Measurements from ENCODE around the gene TBC1D24.

TBC1D24 gene

GRCh38 chr16:2518823-2519710 is 44.1 kb downstream of the TBC1D24 start:
- ATAC-seq: no peak
- no peak for TF ChIP-seq ZNF565 (CRISPR knock-in tag; conservative IDR thresholded peaks at IDR 0.05; ENCODE audit: low read depth)
- no peak for TF ChIP-seq ZNF70 (CRISPR knock-in tag; IDR thresholded peaks at IDR 0.05)
- no peak for TF ChIP-seq ESRRG (CRISPR knock-in tag; IDR thresholded peaks at IDR 0.05)
- TF ChIP-seq TOX (CRISPR knock-in tag; IDR thresholded peaks at IDR 0.05; ENCODE audit: borderline replicate concordance): no peak
- TF ChIP-seq TCF4 (CRISPR knock-in tag; IDR thresholded peaks at IDR 0.05; ENCODE audit: borderline replicate concordance): no peak
- TF ChIP-seq ZFP3 (CRISPR knock-in tag; IDR thresholded peaks at IDR 0.05): no peak
- no peak for TF ChIP-seq SNAI2 (CRISPR knock-in tag; IDR thresholded peaks at IDR 0.05)
- TF ChIP-seq ZC3H10 (CRISPR knock-in tag; IDR thresholded peaks at IDR 0.05): no peak
- TF ChIP-seq, protein P1, sequence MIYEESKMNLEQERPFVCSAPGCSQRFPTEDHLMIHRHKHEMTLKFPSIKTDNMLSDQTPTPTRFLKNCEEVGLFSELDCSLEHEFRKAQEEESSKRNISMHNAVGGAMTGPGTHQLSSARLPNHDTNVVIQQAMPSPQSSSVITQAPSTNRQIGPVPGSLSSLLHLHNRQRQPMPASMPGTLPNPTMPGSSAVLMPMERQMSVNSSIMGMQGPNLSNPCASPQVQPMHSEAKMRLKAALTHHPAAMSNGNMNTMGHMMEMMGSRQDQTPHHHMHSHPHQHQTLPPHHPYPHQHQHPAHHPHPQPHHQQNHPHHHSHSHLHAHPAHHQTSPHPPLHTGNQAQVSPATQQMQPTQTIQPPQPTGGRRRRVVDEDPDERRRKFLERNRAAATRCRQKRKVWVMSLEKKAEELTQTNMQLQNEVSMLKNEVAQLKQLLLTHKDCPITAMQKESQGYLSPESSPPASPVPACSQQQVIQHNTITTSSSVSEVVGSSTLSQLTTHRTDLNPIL (CRISPR knock-in tag; IDR thresholded peaks at IDR 0.05; ENCODE audit: low read depth): no peak
- no peak for TF ChIP-seq ZFP30 (CRISPR knock-in tag; IDR thresholded peaks at IDR 0.05)

DNA sequence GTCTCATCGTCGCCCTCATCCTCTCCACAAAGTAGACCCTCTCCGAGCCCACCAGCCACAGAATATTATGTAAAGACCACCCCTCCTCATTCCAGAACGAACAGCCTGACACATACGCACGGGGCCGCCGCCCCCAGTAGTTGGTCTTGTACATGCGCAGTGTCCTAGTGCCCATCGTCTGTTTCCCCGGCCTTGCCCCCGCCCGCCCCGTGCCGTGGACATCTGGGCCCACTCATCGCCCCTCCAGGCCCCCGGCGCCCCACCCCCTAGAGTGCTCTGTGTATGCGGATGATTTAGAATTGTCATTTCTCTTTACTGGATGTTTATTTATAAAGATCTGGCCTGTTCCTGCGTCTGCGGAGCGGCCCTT is 44.8 kb downstream of the TBC1D24 start:
- ATAC-seq: no peak; the same call in 1 of the 3 replicates
- TF ChIP-seq PPARA (CRISPR knock-in tag; IDR thresholded peaks at IDR 0.05; ENCODE audit: borderline replicate concordance) (no peak), TOX (CRISPR knock-in tag; IDR thresholded peaks at IDR 0.05; ENCODE audit: borderline replicate concordance) (no peak), TCF4 (CRISPR knock-in tag; IDR thresholded peaks at IDR 0.05; ENCODE audit: borderline replicate concordance) (no peak), ZNF70 (CRISPR knock-in tag; IDR thresholded peaks at IDR 0.05) (no peak), ZFP3 (CRISPR knock-in tag; IDR thresholded peaks at IDR 0.05) (no peak), ARNTL (CRISPR knock-in tag; IDR thresholded peaks at IDR 0.05; ENCODE audit: borderline replicate concordance, low read depth) (no peak), TSHZ2 (CRISPR knock-in tag; IDR thresholded peaks at IDR 0.05) (no peak), SNAI2 (CRISPR knock-in tag; IDR thresholded peaks at IDR 0.05) (no peak)
- TF ChIP-seq, protein P2, sequence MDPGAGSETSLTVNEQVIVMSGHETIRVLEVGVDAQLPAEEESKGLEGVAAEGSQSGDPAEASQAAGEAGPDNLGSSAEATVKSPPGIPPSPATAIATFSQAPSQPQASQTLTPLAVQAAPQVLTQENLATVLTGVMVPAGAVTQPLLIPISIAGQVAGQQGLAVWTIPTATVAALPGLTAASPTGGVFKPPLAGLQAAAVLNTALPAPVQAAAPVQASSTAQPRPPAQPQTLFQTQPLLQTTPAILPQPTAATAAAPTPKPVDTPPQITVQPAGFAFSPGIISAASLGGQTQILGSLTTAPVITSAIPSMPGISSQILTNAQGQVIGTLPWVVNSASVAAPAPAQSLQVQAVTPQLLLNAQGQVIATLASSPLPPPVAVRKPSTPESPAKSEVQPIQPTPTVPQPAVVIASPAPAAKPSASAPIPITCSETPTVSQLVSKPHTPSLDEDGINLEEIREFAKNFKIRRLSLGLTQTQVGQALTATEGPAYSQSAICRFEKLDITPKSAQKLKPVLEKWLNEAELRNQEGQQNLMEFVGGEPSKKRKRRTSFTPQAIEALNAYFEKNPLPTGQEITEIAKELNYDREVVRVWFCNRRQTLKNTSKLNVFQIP (CRISPR knock-in tag; IDR thresholded peaks at IDR 0.05; ENCODE audit: borderline replicate concordance, low read depth): no peak

- peak; percentile 83 for ATAC-seq
- TF ChIP-seq ARNTL (CRISPR knock-in tag; IDR thresholded peaks at IDR 0.05; ENCODE audit: borderline replicate concordance, low read depth) (peak; percentile 89), ZFP30 (CRISPR knock-in tag; IDR thresholded peaks at IDR 0.05) (no peak)
Measured at GRCh38 chr16:2520097-2520783, 45.3 kb downstream of the TBC1D24 start, which contains the start of gene AMDHD2. Gene AMDHD2 (plus strand): TSS chr16:2520371. CDS start chr16:2520459, 88 bp downstream.

DNA sequence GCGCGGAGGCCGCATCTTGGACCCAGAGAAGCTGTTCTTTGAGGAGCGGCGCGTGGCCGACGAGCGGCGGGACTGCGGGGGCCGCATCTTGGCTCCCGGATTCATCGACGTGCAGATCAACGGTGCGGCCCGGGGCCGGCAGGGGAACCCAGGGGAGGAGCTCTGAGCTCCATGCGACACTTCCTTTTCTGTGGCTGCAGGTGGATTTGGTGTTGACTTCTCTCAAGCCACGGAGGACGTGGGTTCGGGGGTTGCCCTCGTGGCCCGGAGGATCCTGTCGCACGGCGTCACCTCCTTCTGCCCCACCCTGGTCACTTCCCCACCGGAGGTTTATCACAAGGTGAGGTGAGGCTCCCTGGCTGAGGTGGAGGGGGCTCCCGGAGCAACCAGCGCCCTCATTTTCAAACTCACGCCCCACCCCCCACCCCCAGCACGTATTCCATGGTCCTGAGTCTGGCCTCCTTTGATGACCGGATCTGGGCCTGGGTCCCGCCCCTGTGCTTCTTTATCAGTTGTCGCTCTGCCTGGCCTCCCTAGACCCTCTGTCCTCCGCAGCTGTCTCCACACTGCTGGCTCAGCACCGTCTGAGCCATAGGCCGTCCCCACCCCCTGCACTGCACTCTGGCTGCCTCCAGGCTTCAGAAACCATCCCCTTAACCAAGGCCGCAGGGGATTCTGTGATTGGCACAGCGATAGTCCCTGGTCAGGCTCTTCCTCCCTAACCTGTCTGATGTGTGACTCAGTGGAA is 46.0 kb downstream of the TBC1D24 start:
- peak; percentile 31 for ATAC-seq
- TF ChIP-seq TCF4 (CRISPR knock-in tag; IDR thresholded peaks at IDR 0.05; ENCODE audit: borderline replicate concordance): no peak
- TF ChIP-seq, protein P3, sequence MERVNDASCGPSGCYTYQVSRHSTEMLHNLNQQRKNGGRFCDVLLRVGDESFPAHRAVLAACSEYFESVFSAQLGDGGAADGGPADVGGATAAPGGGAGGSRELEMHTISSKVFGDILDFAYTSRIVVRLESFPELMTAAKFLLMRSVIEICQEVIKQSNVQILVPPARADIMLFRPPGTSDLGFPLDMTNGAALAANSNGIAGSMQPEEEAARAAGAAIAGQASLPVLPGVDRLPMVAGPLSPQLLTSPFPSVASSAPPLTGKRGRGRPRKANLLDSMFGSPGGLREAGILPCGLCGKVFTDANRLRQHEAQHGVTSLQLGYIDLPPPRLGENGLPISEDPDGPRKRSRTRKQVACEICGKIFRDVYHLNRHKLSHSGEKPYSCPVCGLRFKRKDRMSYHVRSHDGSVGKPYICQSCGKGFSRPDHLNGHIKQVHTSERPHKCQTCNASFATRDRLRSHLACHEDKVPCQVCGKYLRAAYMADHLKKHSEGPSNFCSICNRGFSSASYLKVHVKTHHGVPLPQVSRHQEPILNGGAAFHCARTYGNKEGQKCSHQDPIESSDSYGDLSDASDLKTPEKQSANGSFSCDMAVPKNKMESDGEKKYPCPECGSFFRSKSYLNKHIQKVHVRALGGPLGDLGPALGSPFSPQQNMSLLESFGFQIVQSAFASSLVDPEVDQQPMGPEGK (CRISPR knock-in tag; IDR thresholded peaks at IDR 0.05; ENCODE audit: borderline replicate concordance): no peak
- TF ChIP-seq ZFP3 (CRISPR knock-in tag; IDR thresholded peaks at IDR 0.05): no peak
- TF ChIP-seq ZNF8 (CRISPR knock-in tag; IDR thresholded peaks at IDR 0.05): no peak
- no peak for TF ChIP-seq PPARA (CRISPR knock-in tag; IDR thresholded peaks at IDR 0.05; ENCODE audit: borderline replicate concordance)
- no peak for TF ChIP-seq TOX (CRISPR knock-in tag; IDR thresholded peaks at IDR 0.05; ENCODE audit: borderline replicate concordance)
- no peak for TF ChIP-seq RARB (CRISPR knock-in tag; IDR thresholded peaks at IDR 0.05)

Data from SK-N-SH treated with all-trans-retinoic acid at 6 μM for 48 hours (cell line).